Activated CD8-positive, alpha-beta T cell treated with anti-CD3 and anti-CD28 coated beads for 36 hours (primary cell): ENCODE data around the gene EXOC3. TPM values are rescaled to one million over a fixed set of nuclear protein-coding genes. Genes with fewer than 3 reads are reported as not detected.

Source experiments
- ATAC-seq: fragments of 200-7000 bp; cut with Tn5 transposase; one replicate; pipeline ENCODE4 v1.10.0; 2021; ENCODE audit warnings: mild to moderate bottlenecking, moderate library complexity
- CTCF ChIA-PET: fragments of 350-600 bp; sonication (Branson Sonifier 250); formaldehyde crosslinking; loops from one replicate; lab custom pipeline; 2021; ENCODE audit warnings: antibody characterized with exemption; lab: Charles Lee
- POLR2A ChIA-PET: fragments of 350-600 bp; sonication (Branson Sonifier 250); formaldehyde crosslinking; loops from one replicate; lab custom pipeline; 2021; ENCODE audit warnings: antibody characterized with exemption; lab: Charles Lee
- DNase-seq: peaks from one replicate; pipeline ENCODE4 v3.0.0-alpha.2; 2020
- H3K27ac Mint-ChIP-seq: one replicate; pipeline ENCODE4 v1.8.0; 2021; ENCODE audit warnings: mild to moderate bottlenecking, mixed read lengths
- H3K27me3 Mint-ChIP-seq: one replicate; pipeline ENCODE4 v1.8.0; 2021; ENCODE audit warnings: mixed read lengths
- H3K36me3 Mint-ChIP-seq: one replicate; pipeline ENCODE4 v1.8.0; 2021; ENCODE audit warnings: low read depth, mixed read lengths
- H3K4me1 Mint-ChIP-seq: one replicate; pipeline ENCODE4 v1.8.0; 2021; ENCODE audit warnings: low read depth, mixed read lengths
- H3K4me3 Mint-ChIP-seq: one replicate; pipeline ENCODE4 v1.8.0; 2021; ENCODE audit warnings: mild to moderate bottlenecking, moderate library complexity, mixed read lengths
- H3K9me3 Mint-ChIP-seq: one replicate; pipeline ENCODE4 v1.8.0; 2021; ENCODE audit warnings: mixed read lengths
- CTCF ChIP-seq: fragments of 200-600 bp; IDR thresholded peaks from one replicate; pipeline ENCODE4 v1.8.0; 2022; ENCODE audit warnings: antibody characterized with exemption, mild to moderate bottlenecking
- intact Hi-C: fragments of 100-400 bp; cut with micrococcal nuclease; formaldehyde crosslinking; loops from one replicate; pipeline ENCODE4 v1.10.0; 2022
- total RNA-seq, 2 experiments: library from RNA; stranded (reverse); gene quantifications; one replicate each; pipeline ENCODE4 v1.2.3, GENCODE V29; 2021

Gene EXOC3
- total RNA-seq, 2 experiments from 2014 or later = 65.9 to 67.6 TPM

GRCh38 chr5:415928-416635 lies 26.9 kb upstream of the EXOC3 start:
- Mint-ChIP-seq H3K4me1 (peaks cover 16% of the 10 kb centered on the region), H3K27me3 (no peaks in the 10 kb centered on the region), H3K27ac (no peak overlapping the region), H3K36me3 (peaks cover 19% of the 10 kb centered on the region), H3K4me3 (no peak overlapping the region), H3K9me3 (no peaks in the 10 kb centered on the region)
- no peak for DNase-seq
- no peak for TF ChIP-seq CTCF
- intact Hi-C loops = no loop called here
- no peak for ATAC-seq
- CTCF ChIA-PET = interaction anchor here (0.7 to 1.0 kb wide), 4 partner anchors 15 to 157 kb away, joined by 3 to 4 read pairs (median 3); no protein-coding TSS in a partner anchor
- POLR2A ChIA-PET = no interaction called here

- Mint-ChIP-seq H3K27ac (no peak overlapping the region), H3K4me3 (no peak overlapping the region), H3K4me1 (peaks cover 13% of the 10 kb centered on the region), H3K27me3 (no peaks in the 10 kb centered on the region), H3K36me3 (peaks cover 19% of the 10 kb centered on the region), H3K9me3 (no peaks in the 10 kb centered on the region)
- no peak for DNase-seq
- ChIA-PET CTCF (interaction anchor here (0.7 kb wide), 1 partner anchor 156 kb away, joined by 3 read pairs; no protein-coding TSS in a partner anchor), POLR2A (no interaction called here)
- intact Hi-C loops = no loop called here
- no peak for TF ChIP-seq CTCF
- no peak for ATAC-seq
Measured at GRCh38 chr5:416636-416960, 26.4 kb upstream of the EXOC3 start.

- Mint-ChIP-seq H3K27me3 (no peaks in the 10 kb centered on the region), H3K9me3 (no peaks in the 10 kb centered on the region), H3K4me3 (no peak overlapping the region), H3K27ac (no peak overlapping the region), H3K4me1 (peaks cover 4% of the 10 kb centered on the region), H3K36me3 (peaks cover 14% of the 10 kb centered on the region)
- ChIA-PET POLR2A (interaction anchor here (1.0 kb wide), 1 partner anchor 39 kb away, joined by 3 read pairs; no protein-coding TSS in a partner anchor), CTCF (interaction anchor here (1.0 kb wide), 1 partner anchor 14 kb away, joined by 3 read pairs; no protein-coding TSS in a partner anchor)
- intact Hi-C loops = no loop called here
- TF ChIP-seq CTCF = no peak
- DNase-seq = no peak
- no peak for ATAC-seq
Measured at GRCh38 chr5:417301-418161, 25.4 kb upstream of the EXOC3 start.

GRCh38 chr5:418162-419121 lies 24.5 kb upstream of the EXOC3 start:
- intact Hi-C loops = no loop called here
- ATAC-seq = no peak
- Mint-ChIP-seq H3K27ac (no peak overlapping the region), H3K4me1 (peaks cover 10% of the 10 kb centered on the region), H3K36me3 (peaks cover 13% of the 10 kb centered on the region), H3K27me3 (no peaks in the 10 kb centered on the region), H3K9me3 (no peaks in the 10 kb centered on the region), H3K4me3 (no peak overlapping the region)
- POLR2A ChIA-PET = interaction anchor here (0.6 to 0.9 kb wide), 2 partner anchors 51 to 72 kb away, joined by 3 read pairs; no protein-coding TSS in a partner anchor
- CTCF ChIA-PET = no interaction called here
- DNase-seq = no peak
- TF ChIP-seq CTCF = no peak
